GM23338 (cell line): ENCODE data around the gene SYNPR. TPM values are rescaled to one million over a fixed set of nuclear protein-coding genes. Genes with fewer than 3 reads are reported as not detected.

Source experiments
- ATAC-seq: fragments of 200-7000 bp; cut with Tn5 transposase; 3 replicates; pipeline ENCODE4 v1.9.1; 2020
- DNase-seq: peaks from one replicate; pipeline ENCODE4 v3.0.0-alpha.2; 2015; ENCODE audit warnings: low spot score
- H2AFZ ChIP-seq: fragments of 200-600 bp; sonication (generic); 2 replicates; pipeline ENCODE4 v1.8.0; 2016; ENCODE audit warnings: antibody characterized with exemption, mild to moderate bottlenecking, moderate library complexity
- H3F3A ChIP-seq: fragments of 200-600 bp; sonication (generic); replicated peaks from 2 replicates; pipeline ENCODE4 v1.8.0; 2017; ENCODE audit warnings: antibody characterized with exemption, mixed run types, low read depth
- H3K27ac ChIP-seq: fragments of 200-600 bp; sonication (generic); 2 replicates; pipeline ENCODE4 v1.6.1; 2016; ENCODE audit warnings: low read depth
- H3K27me3 ChIP-seq: fragments of 200-600 bp; sonication (generic); 2 replicates; pipeline ENCODE4 v1.8.0; 2016; ENCODE audit warnings: mild to moderate bottlenecking, mixed run types, moderate library complexity; ENCODE audit not compliant: insufficient read depth
- H3K36me3 ChIP-seq: fragments of 200-600 bp; sonication (generic); 2 replicates; pipeline ENCODE4 v1.8.0; 2016; ENCODE audit warnings: mild to moderate bottlenecking; ENCODE audit not compliant: insufficient read depth
- H3K4me1 ChIP-seq: fragments of 200-600 bp; sonication (generic); 2 replicates; pipeline ENCODE4 v1.8.0; 2016; ENCODE audit warnings: mild to moderate bottlenecking, moderate library complexity; ENCODE audit not compliant: insufficient read depth
- H3K4me2 ChIP-seq: fragments of 200-600 bp; sonication (generic); 2 replicates; pipeline ENCODE4 v1.7.1; 2017; ENCODE audit warnings: mixed run types
- H3K4me3 ChIP-seq: fragments of 200-600 bp; sonication (generic); 2 replicates; pipeline ENCODE4 v1.6.1; 2016; ENCODE audit warnings: mixed run types
- H3K79me2 ChIP-seq: fragments of 200-600 bp; sonication (generic); replicated peaks from 2 replicates; pipeline ENCODE4 v1.8.0; 2017; ENCODE audit warnings: mild to moderate bottlenecking; ENCODE audit not compliant: insufficient read depth
- H3K9me2 ChIP-seq: fragments of 200-600 bp; sonication (generic); 2 replicates; pipeline ENCODE4 v1.8.0; 2017; ENCODE audit not compliant: insufficient read depth
- H4K20me1 ChIP-seq: fragments of 200-600 bp; sonication (generic); replicated peaks from 2 replicates; pipeline ENCODE4 v1.8.0; 2017; ENCODE audit warnings: mild to moderate bottlenecking; ENCODE audit not compliant: insufficient read depth
- H3K27ac Mint-ChIP-seq: 2 replicates; pipeline ENCODE4 v1.8.0; 2020; ENCODE audit warnings: inconsistent platforms, mild to moderate bottlenecking, moderate library complexity, mixed read lengths
- H3K27me3 Mint-ChIP-seq: 3 replicates; pipeline ENCODE4 v1.8.0; 2022; ENCODE audit warnings: low read depth, mild to moderate bottlenecking, moderate library complexity, mixed read lengths, inconsistent platforms; ENCODE audit not compliant: insufficient read depth, poor library complexity
- H3K36me3 Mint-ChIP-seq: 3 replicates; pipeline ENCODE4 v1.8.0; 2021; ENCODE audit warnings: low read depth, mild to moderate bottlenecking, inconsistent platforms, moderate library complexity, mixed read lengths
- H3K4me1 Mint-ChIP-seq: 3 replicates; pipeline ENCODE4 v1.8.0; 2020; ENCODE audit warnings: mild to moderate bottlenecking, inconsistent platforms, mixed read lengths
- H3K4me3 Mint-ChIP-seq: 3 replicates; pipeline ENCODE4 v1.8.0; 2021; ENCODE audit warnings: moderate library complexity, mild to moderate bottlenecking, inconsistent platforms, mixed read lengths
- H3K9me3 Mint-ChIP-seq: 3 replicates; pipeline ENCODE4 v1.8.0; 2020; ENCODE audit warnings: moderate library complexity, mild to moderate bottlenecking, inconsistent platforms, mixed read lengths
- CREB1 ChIP-seq: fragments of 250-450 bp; sonication (Bioruptor Pico); IDR thresholded peaks from 2 replicates; pipeline ENCODE4 v1.5.0; 2020; ENCODE audit warnings: low read depth, mild to moderate bottlenecking, moderate library complexity
- CTCF ChIP-seq, 2 experiments: fragments of 200-600 bp in 1 of 2; sonication (generic) in 1 of 2; conservative IDR thresholded peaks; 2 replicates each; pipeline versions ENCODE4 v1.5.1 to v1.6.1; 2016 to 2017; ENCODE audit warnings: antibody characterized with exemption in 2 of 2, low read depth in 2 of 2, mild to moderate bottlenecking in 2 of 2, moderate library complexity in 1 of 2
- ETS1 ChIP-seq: IDR thresholded peaks from 2 replicates; pipeline ENCODE4 v1.6.1; 2016; ENCODE audit warnings: antibody characterized with exemption
- EZH2 ChIP-seq: fragments of 200-600 bp; sonication (generic); IDR thresholded peaks from one replicate; pipeline ENCODE4 v1.8.0; 2017; ENCODE audit warnings: antibody characterized with exemption, mild to moderate bottlenecking, low read depth; ENCODE audit not compliant: unreplicated experiment
- EZH2phosphoT487 ChIP-seq: fragments of 200-600 bp; sonication (generic); IDR thresholded peaks from one replicate; pipeline ENCODE4 v1.8.1; 2018; ENCODE audit warnings: antibody characterized with exemption; ENCODE audit not compliant: unreplicated experiment
- JUNB ChIP-seq: IDR thresholded peaks from one replicate; pipeline ENCODE4 v1.6.1; 2016; ENCODE audit warnings: antibody characterized with exemption; ENCODE audit not compliant: unreplicated experiment
- NANOG ChIP-seq: IDR thresholded peaks from 2 replicates; pipeline ENCODE4 v1.6.1; 2016; ENCODE audit warnings: antibody characterized with exemption, borderline replicate concordance
- POLR2AphosphoS5 ChIP-seq: IDR thresholded peaks from 2 replicates; pipeline ENCODE4 v1.6.1; 2016; ENCODE audit warnings: antibody characterized with exemption, low read depth
- REST ChIP-seq: IDR thresholded peaks from one replicate; pipeline ENCODE4 v1.6.1; 2018; ENCODE audit warnings: antibody characterized with exemption; ENCODE audit not compliant: unreplicated experiment
- STAT1 ChIP-seq: IDR thresholded peaks from one replicate; pipeline ENCODE4 v1.6.1; 2016; ENCODE audit warnings: antibody characterized with exemption; ENCODE audit not compliant: unreplicated experiment
- ZNF114 ChIP-seq: fragments of 250-450 bp; sonication (Bioruptor Pico); IDR thresholded peaks from 2 replicates; pipeline ENCODE4 v1.5.0; 2020; ENCODE audit warnings: mild to moderate bottlenecking, moderate library complexity
- ZNF331 ChIP-seq: fragments of 250-450 bp; sonication (Bioruptor Pico); IDR thresholded peaks from 2 replicates; pipeline ENCODE4 v1.5.0; 2020; ENCODE audit warnings: low read depth, mild to moderate bottlenecking, moderate library complexity
- ZNF462 ChIP-seq: fragments of 250-450 bp; sonication (Bioruptor Pico); IDR thresholded peaks from 2 replicates; pipeline ENCODE4 v1.5.0; 2020; ENCODE audit warnings: mild to moderate bottlenecking, moderate library complexity
- polyA plus RNA-seq: library from polyadenylated mRNA; unstranded; fragments of >200 nt; fragmentation: Nextera tagmentation; extraction: Ambion mirVana; gene quantifications from 2 replicates; pipeline ENCODE4 v1.2.1, GENCODE V29; 2016
- total RNA-seq: library from RNA; depleted of rRNA; stranded (reverse); fragments of >200 nt; shearing (Covaris generic); gene quantifications from 2 replicates; pipeline ENCODE4 v1.2.3, GENCODE V29; 2014

Gene SYNPR
- total and polyA plus RNA-seq, 2 experiments from 2014 or later: 0.38 to 0.55 TPM

- DNase-seq (no peak), ATAC-seq (no peak)
- Histone ChIP-seq H4K20me1 (no peaks in the 10 kb centered on the region), H3F3A (no peaks in the 10 kb centered on the region), H3K4me3 (no peak overlapping the region), H3K27ac (no peak overlapping the region), H3K9me2 (no peaks in the 10 kb centered on the region; the same call in 1 of the 2 replicates), H3K27me3 (no peaks in the 10 kb centered on the region), H2AFZ (no peak overlapping the region), H3K79me2 (no peaks in the 10 kb centered on the region), H3K36me3 (no peaks in the 10 kb centered on the region), H3K4me2 (no peak overlapping the region), H3K4me1 (peaks cover 14% of the 10 kb centered on the region)
- peaks cover 5% of the 10 kb centered on the region; the same call in 2 of the 3 replicates for H3K9me3 Mint-ChIP-seq
- H3K4me3 Mint-ChIP-seq: no peak overlapping the region
- H3K27ac Mint-ChIP-seq: no peak overlapping the region
- H3K27me3 Mint-ChIP-seq: peaks cover 5% of the 10 kb centered on the region
- H3K4me1 Mint-ChIP-seq: peaks cover 12% of the 10 kb centered on the region
- no peak for TF ChIP-seq EZH2
- no peak for TF ChIP-seq REST
- TF ChIP-seq JUNB: no peak
- TF ChIP-seq ZNF462 (CRISPR knock-in tag): no peak
- TF ChIP-seq ZNF114 (CRISPR knock-in tag): no peak
- no peak for TF ChIP-seq CREB1 (CRISPR knock-in tag)
- TF ChIP-seq EZH2phosphoT487: no peak
- no peak for TF ChIP-seq NANOG
- TF ChIP-seq ETS1: no peak
- TF ChIP-seq CTCF (conservative IDR thresholded peaks at IDR 0.05; ENCODE audit: low read depth in 2 of 2): no peak
- no peak for TF ChIP-seq ZNF331
- no peak for TF ChIP-seq POLR2AphosphoS5
- TF ChIP-seq STAT1: no peak
- no peaks in the 10 kb centered on the region; the same call in 2 of the 3 replicates for H3K36me3 Mint-ChIP-seq
Measured at GRCh38 chr3:63338351-63338750, 60.2 kb downstream of the SYNPR start.
